Measurements from ENCODE around the gene VRK3.

DNA sequence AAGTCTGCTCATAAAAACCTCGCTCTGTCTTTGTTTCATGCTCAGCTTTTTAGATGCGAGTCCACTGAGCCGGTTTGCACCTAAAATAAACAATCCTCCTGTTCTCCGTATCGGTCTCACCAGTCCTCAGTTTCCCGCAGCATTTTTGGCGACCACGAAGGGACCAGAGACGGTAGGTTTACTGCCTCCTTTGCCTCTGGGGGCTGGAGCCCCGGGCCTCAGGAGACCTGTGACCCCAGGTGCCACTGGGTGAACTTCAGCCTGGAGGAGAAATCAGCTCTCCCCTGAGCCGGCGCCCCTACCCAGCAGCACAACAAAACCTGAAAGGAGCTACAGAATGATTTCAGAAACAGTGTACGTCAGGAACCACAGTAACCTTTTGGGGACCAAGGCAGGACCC lies 72.3 kb downstream of the VRK3 start:
- TF ChIP-seq, protein P1, sequence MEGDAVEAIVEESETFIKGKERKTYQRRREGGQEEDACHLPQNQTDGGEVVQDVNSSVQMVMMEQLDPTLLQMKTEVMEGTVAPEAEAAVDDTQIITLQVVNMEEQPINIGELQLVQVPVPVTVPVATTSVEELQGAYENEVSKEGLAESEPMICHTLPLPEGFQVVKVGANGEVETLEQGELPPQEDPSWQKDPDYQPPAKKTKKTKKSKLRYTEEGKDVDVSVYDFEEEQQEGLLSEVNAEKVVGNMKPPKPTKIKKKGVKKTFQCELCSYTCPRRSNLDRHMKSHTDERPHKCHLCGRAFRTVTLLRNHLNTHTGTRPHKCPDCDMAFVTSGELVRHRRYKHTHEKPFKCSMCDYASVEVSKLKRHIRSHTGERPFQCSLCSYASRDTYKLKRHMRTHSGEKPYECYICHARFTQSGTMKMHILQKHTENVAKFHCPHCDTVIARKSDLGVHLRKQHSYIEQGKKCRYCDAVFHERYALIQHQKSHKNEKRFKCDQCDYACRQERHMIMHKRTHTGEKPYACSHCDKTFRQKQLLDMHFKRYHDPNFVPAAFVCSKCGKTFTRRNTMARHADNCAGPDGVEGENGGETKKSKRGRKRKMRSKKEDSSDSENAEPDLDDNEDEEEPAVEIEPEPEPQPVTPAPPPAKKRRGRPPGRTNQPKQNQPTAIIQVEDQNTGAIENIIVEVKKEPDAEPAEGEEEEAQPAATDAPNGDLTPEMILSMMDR (IDR thresholded peaks at IDR 0.05), result no peak
- TF ChIP-seq POLR2A (IDR thresholded peaks at IDR 0.05), result no peak
